Measurements from ENCODE around the gene PTGER2. TPM values are rescaled to one million over a fixed set of nuclear protein-coding genes. Genes with fewer than 3 reads are reported as not detected.

Gene PTGER2
- total RNA-seq, 2 experiments from 2014 or later = 4.3 to 4.8 TPM

- POLR2A ChIA-PET = no interaction called here
- H3K27me3 Mint-ChIP-seq = no peaks in the 10 kb centered on the region
- H3K4me1 ChIP-seq (ENCODE audit: insufficient read depth, low read length) = peaks cover 3% of the 10 kb centered on the region
Observed at GRCh38 chr14:52303236-52303635, 10.9 kb upstream of the PTGER2 start.

GRCh38 chr14:52304248-52304904, 9.7 kb upstream of the PTGER2 start:
- ChIA-PET CTCF (interaction anchor here (0.9 to 1.0 kb wide), 2 partner anchors 11 to 12 kb away, joined by 3 read pairs; no protein-coding TSS in a partner anchor), POLR2A (no interaction called here)
- no peak overlapping the region for H3K4me3 Mint-ChIP-seq
- ATAC-seq (ENCODE audit: poor library complexity) (no peak), DNase-seq (no peak)
- intact Hi-C loops (cut with DNase I, micrococcal nuclease) = loop anchor here (5.0 to 10.0 kb wide), 3 partner anchors 470 to 748 kb away; no protein-coding TSS in a partner anchor
- H3K36me3 Mint-ChIP-seq (ENCODE audit: low read depth) = no peaks in the 10 kb centered on the region
- Histone ChIP-seq H3K27me3 (ENCODE audit: control insufficient read depth in 1 of 2, insufficient read depth in 2 of 2, low read length in 2 of 2) (no peaks in the 10 kb centered on the region), H3K4me1 (ENCODE audit: insufficient read depth, low read length) (peaks cover 6% of the 10 kb centered on the region), H3K9me3 (ENCODE audit: control insufficient read depth in 1 of 2, insufficient read depth in 1 of 2, low read length in 2 of 2) (no peaks in the 10 kb centered on the region), H3K36me3 (ENCODE audit: insufficient read depth, low read length) (peaks cover under 1% of the 10 kb centered on the region), H3K27ac (ENCODE audit: low read depth in 1 of 2, low read length in 2 of 2) (no peak overlapping the region), H3K4me3 (ENCODE audit: low read length) (no peak overlapping the region)
- H3K4me1 Mint-ChIP-seq (ENCODE audit: low read depth) = peaks cover 25% of the 10 kb centered on the region
- H3K27me3 Mint-ChIP-seq = no peaks in the 10 kb centered on the region
- no peaks in the 10 kb centered on the region for H3K9me3 Mint-ChIP-seq
- no peak for TF ChIP-seq CTCF (IDR thresholded peaks at IDR 0.05)
- H3K27ac Mint-ChIP-seq = no peak overlapping the region

More at GRCh38 chr14:52303236-52303635, 10.9 kb upstream of the PTGER2 start:
- no peak overlapping the region for H3K27ac Mint-ChIP-seq
- TF ChIP-seq CTCF (IDR thresholded peaks at IDR 0.05) = no peak
- Histone ChIP-seq H3K36me3 (ENCODE audit: insufficient read depth, low read length) (no peaks in the 10 kb centered on the region), H3K27me3 (ENCODE audit: control insufficient read depth in 1 of 2, insufficient read depth in 2 of 2, low read length in 2 of 2) (no peaks in the 10 kb centered on the region), H3K9me3 (ENCODE audit: control insufficient read depth in 1 of 2, insufficient read depth in 1 of 2, low read length in 2 of 2) (no peaks in the 10 kb centered on the region), H3K4me3 (ENCODE audit: low read length) (no peak overlapping the region), H3K27ac (ENCODE audit: low read depth in 1 of 2, low read length in 2 of 2) (no peak overlapping the region)
- no peaks in the 10 kb centered on the region for H3K36me3 Mint-ChIP-seq (ENCODE audit: low read depth)
- no peak overlapping the region for H3K4me3 Mint-ChIP-seq
- CTCF ChIA-PET = no interaction called here
- ATAC-seq (ENCODE audit: poor library complexity) (no peak), DNase-seq (no peak)
- H3K9me3 Mint-ChIP-seq = no peaks in the 10 kb centered on the region
- intact Hi-C loops (cut with DNase I, micrococcal nuclease) = loop anchor here (5.0 to 10.0 kb wide), 3 partner anchors 472 to 749 kb away; no protein-coding TSS in a partner anchor
- H3K4me1 Mint-ChIP-seq (ENCODE audit: low read depth) = peaks cover 23% of the 10 kb centered on the region

GRCh38 chr14:52305014-52305413, 9.1 kb upstream of the PTGER2 start:
- POLR2A ChIA-PET = interaction anchor here (0.6 kb wide), 1 partner anchor 525 kb away, joined by 3 read pairs; no protein-coding TSS in a partner anchor
- Histone ChIP-seq H3K9me3 (ENCODE audit: control insufficient read depth in 1 of 2, insufficient read depth in 1 of 2, low read length in 2 of 2) (no peaks in the 10 kb centered on the region), H3K36me3 (ENCODE audit: insufficient read depth, low read length) (peaks cover 4% of the 10 kb centered on the region), H3K4me3 (ENCODE audit: low read length) (no peak overlapping the region), H3K27ac (ENCODE audit: low read depth in 1 of 2, low read length in 2 of 2) (no peak overlapping the region), H3K27me3 (ENCODE audit: control insufficient read depth in 1 of 2, insufficient read depth in 2 of 2, low read length in 2 of 2) (no peaks in the 10 kb centered on the region), H3K4me1 (ENCODE audit: insufficient read depth, low read length) (peaks cover 13% of the 10 kb centered on the region)
- Mint-ChIP-seq H3K36me3 (ENCODE audit: low read depth) (no peaks in the 10 kb centered on the region), H3K4me1 (ENCODE audit: low read depth) (peaks cover 20% of the 10 kb centered on the region), H3K27me3 (no peaks in the 10 kb centered on the region), H3K4me3 (no peak overlapping the region), H3K27ac (no peak overlapping the region), H3K9me3 (no peaks in the 10 kb centered on the region)
- CTCF ChIA-PET = interaction anchor here (1.0 kb wide), 1 partner anchor 10 kb away, joined by 3 read pairs; no protein-coding TSS in a partner anchor
- DNase-seq (no peak), ATAC-seq (ENCODE audit: poor library complexity) (no peak)
- TF ChIP-seq CTCF (IDR thresholded peaks at IDR 0.05) = no peak
- intact Hi-C loops (cut with DNase I, micrococcal nuclease) = loop anchor here in 1 of 2 experiments (10.0 kb wide), 1 partner anchor 470 kb away; no protein-coding TSS in a partner anchor
